NCI-H748 (cell line): ENCODE measurements around the gene OTUD5.
A peak's percentile ranks its signal among the peaks of the same experiment; 100 is the strongest.

ENCODE experiments used
- DNase-seq: peaks from one replicate; lab custom pipeline; 2025; ENCODE audit not compliant: unreplicated experiment; lab: John Stamatoyannopoulos, UW

OTUD5 gene

GRCh38 chrX:48937054-48937907 lies 20.1 kb downstream of the OTUD5 start:
- no peak for DNase-seq

- DNase-seq = no peak
These were observed 20.9 kb downstream of the OTUD5 start for GRCh38 chrX:48936429-48937053.

GRCh38 chrX:48935301-48935670 lies 22.1 kb downstream of the OTUD5 start:
- DNase-seq = no peak

GRCh38 chrX:48934581-48935300 lies 22.7 kb downstream of the OTUD5 start:
- no peak for DNase-seq

GRCh38 chrX:48933757-48934156 lies 23.6 kb downstream of the OTUD5 start:
- no peak for DNase-seq

- DNase-seq = no peak
These were observed 29.5 kb downstream of the OTUD5 start for GRCh38 chrX:48927736-48928382.

GRCh38 chrX:48927123-48927522 lies 30.3 kb downstream of the OTUD5 start:
- no peak for DNase-seq

GRCh38 chrX:48924270-48924669 lies 33.1 kb downstream of the OTUD5 start:
- DNase-seq = no peak

GRCh38 chrX:48923771-48924170 lies 33.6 kb downstream of the OTUD5 start:
- no peak for DNase-seq

GRCh38 chrX:48920718-48921104 lies 36.7 kb downstream of the OTUD5 start:
- no peak for DNase-seq

- no peak for DNase-seq
These were observed 37.3 kb downstream of the OTUD5 start for GRCh38 chrX:48919947-48920717.

GRCh38 chrX:48919360-48919841 lies 38.0 kb downstream of the OTUD5 start:
- DNase-seq = no peak

- DNase-seq = peak; percentile 98
These were observed 38.6 kb downstream of the OTUD5 start, which contains the start of gene PIM2 for GRCh38 chrX:48918643-48919340. TSS of gene PIM2 (minus strand) at chrX:48919024. CDS start at chrX:48918834, 190 bp downstream.

- DNase-seq = peak; percentile 42
These were observed 39.1 kb downstream of the OTUD5 start for GRCh38 chrX:48918301-48918642.

GRCh38 chrX:48917139-48918001 lies 40.0 kb downstream of the OTUD5 start:
- DNase-seq = peak; percentile 93

GRCh38 chrX:48914593-48915493 lies 42.6 kb downstream of the OTUD5 start:
- no peak for DNase-seq

- no peak for DNase-seq
These were observed 43.6 kb downstream of the OTUD5 start for GRCh38 chrX:48913605-48914366.
